H1 (cell line): Measurements from ENCODE around the gene SKOR2. TPM values are rescaled to one million over a fixed set of nuclear protein-coding genes. Genes with fewer than 3 reads are reported as not detected.

Experiments used
- ASH2L ChIP-seq: fragments of 200-600, 300-600 bp; sonication (generic); IDR thresholded peaks from one replicate; pipeline ENCODE4 v1.7.1; 2017; ENCODE audit warnings: low read length
- EGR1 ChIP-seq: IDR thresholded peaks from 2 replicates; pipeline ENCODE4 v1.6.1; 2011; ENCODE audit warnings: low read depth, low read length, borderline replicate concordance
- EP300 ChIP-seq, 2 experiments: IDR thresholded peaks; 1 replicate in 1 of 2; 2 replicates in 1 of 2; pipeline ENCODE4 v1.6.1; 2011 to 2012; ENCODE audit warnings: low read depth in 2 of 2, low read length in 2 of 2, mild to moderate bottlenecking in 2 of 2, borderline replicate concordance in 1 of 2, inconsistent platforms in 1 of 2, moderate library complexity in 1 of 2
- FOSL1 ChIP-seq: IDR thresholded peaks from 2 replicates; pipeline ENCODE4 v1.6.1; 2011; ENCODE audit warnings: mild to moderate bottlenecking, low read depth, low read length, moderate library complexity; ENCODE audit not compliant: insufficient read depth
- HDAC2 ChIP-seq, 2 experiments: fragments of 300-600 bp in 1 of 2; sonication (generic) in 1 of 2; IDR thresholded peaks; 2 replicates each; pipeline ENCODE4 v1.6.1; 2011 to 2012; ENCODE audit warnings: low read depth in 2 of 2, low read length in 2 of 2, mild to moderate bottlenecking in 2 of 2, moderate library complexity in 2 of 2, borderline replicate concordance in 1 of 2, inconsistent platforms in 1 of 2
- JUN ChIP-seq: IDR thresholded peaks from 2 replicates; pipeline ENCODE4 v1.6.1; 2011; ENCODE audit warnings: low read depth, mild to moderate bottlenecking, improper control_type of control experiment, low read length
- KDM4A ChIP-seq: IDR thresholded peaks from one replicate; pipeline ENCODE4 v1.7.1; 2012; ENCODE audit warnings: low read depth, mild to moderate bottlenecking, moderate library complexity, low read length, inconsistent platforms; ENCODE audit not compliant: severe bottlenecking
- NRF1 ChIP-seq: IDR thresholded peaks from 2 replicates; pipeline ENCODE4 v1.6.1; 2011; ENCODE audit warnings: mild to moderate bottlenecking, low read depth, low read length, improper control_type of control experiment
- RNF2 ChIP-seq: fragments of 200-900, 300-1000 bp; sonication (generic); IDR thresholded peaks from 2 replicates; pipeline ENCODE4 v1.7.1; 2016; ENCODE audit warnings: borderline replicate concordance, low read depth, mild to moderate bottlenecking, antibody characterized with exemption, low read length; ENCODE audit not compliant: poor library complexity, severe bottlenecking; ENCODE audit errors: missing control alignments
- SAP30 ChIP-seq: fragments of 300-600 bp; sonication (generic); IDR thresholded peaks from 2 replicates; pipeline ENCODE4 v1.7.1; 2012; ENCODE audit warnings: low read length, moderate library complexity, mild to moderate bottlenecking, inconsistent platforms; ENCODE audit not compliant: insufficient read depth, insufficient replicate concordance
- SP2 ChIP-seq: IDR thresholded peaks from 2 replicates; pipeline ENCODE4 v1.6.1; 2012; ENCODE audit warnings: mild to moderate bottlenecking, low read length, inconsistent platforms
- SUZ12 ChIP-seq: fragments of 200-600 bp; sonication (generic); IDR thresholded peaks from 2 replicates; pipeline ENCODE4 v1.6.1; 2012; ENCODE audit warnings: mild to moderate bottlenecking, inconsistent platforms, low read length, moderate library complexity, mixed read lengths
- ZNF274 ChIP-seq: IDR thresholded peaks from 2 replicates; pipeline ENCODE4 v1.7.0; 2012; ENCODE audit warnings: low read length, borderline replicate concordance; ENCODE audit errors: extremely low read depth
- polyA plus RNA-seq, 7 experiments: library from polyadenylated mRNA; depleted of rRNA in 3 of 7; stranded (reverse) in 5 of 7; unstranded in 2 of 7; fragments of >200 nt in 5 of 7; fragments of 200-250 nt in 2 of 7; gene quantifications; 1 replicate in 5 of 7; 2 replicates in 1 of 7; 4 replicates in 1 of 7; pipeline versions ENCODE4 v1.2.1 to v1.2.3, GENCODE V29; 2011 to 2013; ENCODE audit warnings: missing spikeins in 2 of 7, mixed read lengths in 2 of 7
- total RNA-seq: library from RNA; stranded (reverse); fragmentation: NEBNext Ultra II Directional; extraction: Animal tissue kit (Norgen Biotek cat#: 25700); gene quantifications from 2 replicates; pipeline ENCODE4 v1.2.1, GENCODE V29; 2021
- TF ChIP-seq, protein P1 (sequence below): IDR thresholded peaks from 2 replicates; pipeline ENCODE4 v1.6.1; 2012; ENCODE audit warnings: inconsistent platforms
- TF ChIP-seq, protein P2 (sequence below), 3 experiments: IDR thresholded peaks; 1 replicate in 2 of 3; 2 replicates in 1 of 3; pipeline versions ENCODE4 v1.5.1 to v1.6.1; 2011; ENCODE audit warnings: low read length in 3 of 3, mild to moderate bottlenecking in 3 of 3, inconsistent platforms in 2 of 3, low read depth in 1 of 3, moderate library complexity in 1 of 3; ENCODE audit not compliant: insufficient read depth in 1 of 3; ENCODE audit errors: control extremely low read depth in 1 of 3

SKOR2 gene
- total and polyA plus RNA-seq, 2 of the 8 experiments (the other 6 are each of a cell fraction or from before 2014, with no cell fraction given), result 0.05 to 0.11 TPM

DNA sequence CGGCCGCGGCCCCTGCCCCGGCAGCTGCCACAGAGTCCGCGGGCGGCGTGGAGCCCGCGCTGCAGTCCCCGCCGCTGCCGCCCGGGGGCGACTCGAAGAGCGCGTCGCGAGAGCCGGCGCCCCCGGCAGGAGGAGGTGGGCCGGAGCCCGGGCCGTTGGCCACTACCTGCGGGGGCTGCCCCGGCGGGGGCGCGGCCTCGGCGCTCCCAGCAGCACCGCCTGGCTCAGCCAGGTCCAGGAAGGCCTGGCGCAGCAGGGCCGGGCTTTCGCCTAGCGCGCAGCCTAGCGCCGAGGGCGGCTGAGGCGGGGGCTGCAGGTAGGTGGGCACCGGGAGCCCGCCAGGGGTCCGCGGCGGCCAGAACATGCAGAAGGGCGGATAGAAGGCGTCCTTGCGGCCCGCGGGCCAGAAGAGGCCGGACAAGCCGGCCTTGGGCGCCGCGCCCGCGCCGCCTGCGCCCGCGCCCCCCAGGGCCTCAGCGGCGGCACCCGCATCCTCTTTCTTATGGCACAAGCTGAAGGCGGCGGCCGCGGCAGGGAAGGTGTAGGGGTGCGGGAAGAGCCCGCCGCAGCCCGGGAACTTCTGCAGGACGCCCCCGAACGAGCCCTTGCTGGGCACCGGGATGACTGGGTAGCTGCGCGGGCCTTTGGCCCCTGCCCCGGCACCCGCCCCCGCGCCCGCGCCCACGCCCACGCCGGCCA, 3.9 kb downstream of the SKOR2 start (continued):
- TF ChIP-seq SAP30 (no peak), SUZ12 (no peak; the same call in 1 of the 2 replicates), ASH2L (no peak), NRF1 (no peak), FOSL1 (no peak), SP2 (no peak), HDAC2 (IDR thresholded peaks at IDR 0.05; ENCODE audit: borderline replicate concordance in 1 of 2, low read depth in 2 of 2, low read length in 2 of 2) (peak in 1 of 2 experiments; percentile 69; a peak in 2 of 4 replicates), KDM4A (peak; percentile 60), ZNF274 (no peak), EP300 (IDR thresholded peaks at IDR 0.05; ENCODE audit: borderline replicate concordance in 1 of 2, low read depth in 2 of 2, low read length in 2 of 2) (no peak), EGR1 (peak; percentile 60), RNF2 (no peak), JUN (no peak)
- TF ChIP-seq, protein P1, sequence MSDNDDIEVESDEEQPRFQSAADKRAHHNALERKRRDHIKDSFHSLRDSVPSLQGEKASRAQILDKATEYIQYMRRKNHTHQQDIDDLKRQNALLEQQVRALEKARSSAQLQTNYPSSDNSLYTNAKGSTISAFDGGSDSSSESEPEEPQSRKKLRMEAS, result no peak; the same call in 1 of the 2 replicates
- TF ChIP-seq, protein P2, sequence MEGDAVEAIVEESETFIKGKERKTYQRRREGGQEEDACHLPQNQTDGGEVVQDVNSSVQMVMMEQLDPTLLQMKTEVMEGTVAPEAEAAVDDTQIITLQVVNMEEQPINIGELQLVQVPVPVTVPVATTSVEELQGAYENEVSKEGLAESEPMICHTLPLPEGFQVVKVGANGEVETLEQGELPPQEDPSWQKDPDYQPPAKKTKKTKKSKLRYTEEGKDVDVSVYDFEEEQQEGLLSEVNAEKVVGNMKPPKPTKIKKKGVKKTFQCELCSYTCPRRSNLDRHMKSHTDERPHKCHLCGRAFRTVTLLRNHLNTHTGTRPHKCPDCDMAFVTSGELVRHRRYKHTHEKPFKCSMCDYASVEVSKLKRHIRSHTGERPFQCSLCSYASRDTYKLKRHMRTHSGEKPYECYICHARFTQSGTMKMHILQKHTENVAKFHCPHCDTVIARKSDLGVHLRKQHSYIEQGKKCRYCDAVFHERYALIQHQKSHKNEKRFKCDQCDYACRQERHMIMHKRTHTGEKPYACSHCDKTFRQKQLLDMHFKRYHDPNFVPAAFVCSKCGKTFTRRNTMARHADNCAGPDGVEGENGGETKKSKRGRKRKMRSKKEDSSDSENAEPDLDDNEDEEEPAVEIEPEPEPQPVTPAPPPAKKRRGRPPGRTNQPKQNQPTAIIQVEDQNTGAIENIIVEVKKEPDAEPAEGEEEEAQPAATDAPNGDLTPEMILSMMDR (IDR thresholded peaks at IDR 0.05; ENCODE audit: control extremely low read depth in 1 of 3, insufficient read depth in 1 of 3, low read depth in 1 of 3, low read length in 3 of 3), result peak; percentile 56 to 90 (median 70)
- TF ChIP-seq, all 59 proteins: peak for 7
